HS-5 (cell line): Measurements from ENCODE around the gene PLEKHM3.
A peak's percentile ranks its signal among the peaks of the same experiment; 100 is the strongest.

Experiments
- DNase-seq: peaks from one replicate; pipeline ENCODE4 v3.0.0-alpha.2; 2012; ENCODE audit warnings: low read depth

Gene PLEKHM3

DNA sequence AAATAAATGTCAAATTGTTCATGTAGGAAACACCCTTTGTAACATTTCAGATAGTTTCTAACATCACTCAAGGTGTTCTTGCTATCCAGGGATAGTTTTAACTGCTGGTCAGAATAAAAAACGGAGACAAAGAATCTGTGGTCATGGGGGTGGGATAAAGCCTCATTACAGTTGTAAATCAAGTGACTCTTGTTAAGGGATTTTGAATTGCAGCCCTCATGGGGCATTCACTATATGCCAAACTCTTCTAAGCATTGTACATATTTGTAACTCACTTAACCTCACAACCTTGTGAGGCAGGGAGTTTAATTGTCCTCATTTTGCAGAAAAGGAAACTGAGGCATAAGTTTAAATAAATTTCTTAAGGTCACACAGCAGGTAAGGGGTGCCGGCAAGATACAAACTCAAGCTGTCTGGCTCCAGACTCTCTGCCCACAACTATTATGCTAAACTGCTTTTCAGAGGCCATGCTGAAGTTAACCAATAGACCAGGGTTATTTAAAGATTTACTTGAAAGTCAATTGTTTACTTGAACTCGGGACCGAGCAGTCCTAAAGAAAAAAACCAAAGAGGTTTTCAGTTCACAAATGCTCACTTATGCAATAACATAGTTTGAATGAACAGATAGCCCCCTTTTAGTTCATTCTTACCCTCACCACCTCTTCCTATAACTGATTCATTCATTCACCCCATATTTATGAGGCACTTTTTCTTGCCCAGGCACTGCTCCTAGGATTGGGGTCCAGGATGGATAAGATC, 134.1 kb downstream of the PLEKHM3 start:
- no peak for DNase-seq

DNA sequence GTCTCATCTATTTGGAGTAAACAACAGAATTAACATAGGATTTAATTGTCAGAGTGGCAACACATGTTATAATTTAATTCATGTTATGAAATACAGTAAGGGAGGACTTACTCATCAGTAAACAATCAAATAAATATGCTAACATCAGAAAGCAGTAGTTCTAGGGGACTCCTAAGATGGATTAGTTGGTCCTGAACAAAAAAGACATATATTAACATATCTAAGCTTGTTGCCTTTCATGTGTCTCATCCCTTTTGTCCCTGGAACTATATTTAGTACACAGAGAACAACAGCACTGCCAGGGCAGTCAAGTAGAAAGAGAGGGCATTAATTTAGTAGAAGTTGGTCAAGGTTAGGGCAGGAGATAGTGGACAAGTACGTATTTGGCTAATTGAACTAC, 137.8 kb downstream of the PLEKHM3 start:
- DNase-seq, result no peak

DNA sequence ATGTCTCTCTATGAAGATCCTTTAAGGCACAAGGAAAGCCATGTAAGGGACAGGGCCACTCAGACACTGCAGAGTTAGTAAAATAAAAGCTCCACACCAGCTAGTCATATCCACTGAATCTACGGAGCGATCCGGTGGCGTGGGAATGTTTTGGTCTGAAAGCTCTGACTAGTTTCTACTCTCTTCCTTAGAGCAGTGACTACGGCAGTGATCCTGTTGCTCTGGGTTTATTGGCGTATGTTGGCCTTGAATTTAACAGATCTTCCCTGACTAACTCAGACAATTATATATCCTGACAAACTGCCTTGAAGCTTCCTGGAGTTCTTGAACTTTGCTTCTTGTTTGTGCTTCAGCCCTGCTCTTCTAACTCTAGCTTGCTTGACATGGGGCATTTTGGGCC, 140.3 kb downstream of the PLEKHM3 start:
- DNase-seq, result no peak

DNA sequence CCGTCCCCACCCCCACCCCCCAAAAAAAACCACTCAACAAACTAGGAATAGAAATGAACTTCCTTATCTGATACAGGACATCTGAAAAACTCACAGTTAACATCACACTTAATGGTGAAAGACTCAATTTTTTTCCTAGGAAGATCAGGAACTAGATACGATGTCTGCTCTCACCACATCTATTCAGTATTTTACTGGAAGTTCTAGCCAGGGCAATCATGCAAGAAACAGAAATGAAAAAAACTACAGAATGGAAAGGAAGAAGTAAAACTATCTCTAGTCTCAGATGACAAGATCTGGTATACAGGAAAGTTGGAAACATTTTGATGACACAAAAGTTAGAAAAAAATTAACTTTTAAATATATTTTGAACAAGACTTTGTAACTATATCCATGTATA, 141.2 kb downstream of the PLEKHM3 start:
- no peak for DNase-seq

GRCh38 chr2:207883002-207883780, 142.1 kb downstream of the PLEKHM3 start:
- DNase-seq, result no peak

DNA sequence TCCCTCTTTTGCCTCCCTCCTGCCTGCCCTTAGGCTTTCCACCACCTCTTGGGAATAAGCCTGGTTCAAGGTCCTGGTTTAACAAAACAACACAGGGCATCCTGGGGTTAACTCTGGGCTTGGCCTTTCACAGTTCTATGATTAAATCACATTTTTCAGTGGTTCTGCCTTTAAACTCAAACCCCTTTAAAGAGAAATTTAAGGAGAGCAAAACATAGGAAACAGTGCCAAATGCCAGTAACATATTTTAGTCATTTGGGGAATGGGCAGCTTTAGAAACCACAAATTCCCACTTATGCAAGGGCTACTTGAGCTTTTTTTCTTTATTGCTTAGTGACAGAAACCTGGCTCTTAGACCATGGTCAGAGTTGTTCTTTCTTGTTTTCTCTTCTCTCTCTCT, 143.4 kb downstream of the PLEKHM3 start:
- no peak for DNase-seq

DNA sequence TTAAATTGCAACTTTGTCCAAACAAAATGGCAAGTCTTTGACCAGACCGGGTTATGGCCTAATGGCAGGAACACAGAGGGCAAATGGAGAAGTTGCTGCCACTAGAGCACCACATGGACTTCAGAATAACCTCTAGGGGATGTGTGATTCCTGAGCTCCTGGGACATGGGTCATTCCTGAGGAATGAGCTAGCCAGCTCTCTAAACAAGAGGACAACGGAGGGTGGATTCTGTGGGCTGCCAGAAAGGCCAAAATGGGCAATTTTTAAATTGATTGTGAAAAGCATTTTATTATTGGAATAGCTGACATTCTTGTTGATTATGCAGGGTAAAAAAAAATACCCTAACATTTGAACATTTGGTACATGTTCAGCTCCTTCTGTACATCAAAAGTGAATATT, 145.8 kb downstream of the PLEKHM3 start:
- DNase-seq, result peak; percentile 19

DNA sequence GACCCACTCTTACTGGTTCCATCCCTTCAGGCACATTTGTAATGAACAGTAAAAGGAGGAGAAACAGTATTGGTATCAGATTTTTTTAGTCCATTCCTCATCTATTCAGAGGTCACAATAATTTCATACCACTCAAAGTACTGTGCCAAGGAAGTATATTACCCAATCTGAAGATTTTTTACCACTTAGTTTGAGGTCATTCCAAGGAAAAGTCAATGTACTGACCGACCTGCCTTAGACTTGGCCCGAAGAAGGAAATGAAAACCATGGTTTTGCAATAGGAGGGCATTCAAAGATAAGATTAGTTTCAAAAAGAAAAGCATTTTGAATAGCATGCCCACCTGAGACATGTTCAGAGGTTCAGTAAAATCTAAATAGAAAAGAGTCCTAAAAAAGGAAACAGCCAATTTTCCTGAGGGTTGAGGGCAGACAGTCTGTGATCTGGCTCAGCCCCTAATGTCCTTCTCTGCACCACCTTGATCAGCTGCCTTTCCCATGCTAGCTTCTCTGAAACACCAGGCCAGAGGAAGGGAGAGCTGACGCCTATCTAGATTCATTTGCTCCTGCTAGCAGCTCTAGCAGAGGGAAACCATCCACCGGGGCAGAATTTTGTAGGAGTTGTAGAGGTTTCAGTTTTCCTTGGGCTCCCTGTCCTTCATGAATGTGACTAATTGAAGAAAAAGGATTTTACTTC, 148.3 kb downstream of the PLEKHM3 start:
- DNase-seq, result no peak

DNA sequence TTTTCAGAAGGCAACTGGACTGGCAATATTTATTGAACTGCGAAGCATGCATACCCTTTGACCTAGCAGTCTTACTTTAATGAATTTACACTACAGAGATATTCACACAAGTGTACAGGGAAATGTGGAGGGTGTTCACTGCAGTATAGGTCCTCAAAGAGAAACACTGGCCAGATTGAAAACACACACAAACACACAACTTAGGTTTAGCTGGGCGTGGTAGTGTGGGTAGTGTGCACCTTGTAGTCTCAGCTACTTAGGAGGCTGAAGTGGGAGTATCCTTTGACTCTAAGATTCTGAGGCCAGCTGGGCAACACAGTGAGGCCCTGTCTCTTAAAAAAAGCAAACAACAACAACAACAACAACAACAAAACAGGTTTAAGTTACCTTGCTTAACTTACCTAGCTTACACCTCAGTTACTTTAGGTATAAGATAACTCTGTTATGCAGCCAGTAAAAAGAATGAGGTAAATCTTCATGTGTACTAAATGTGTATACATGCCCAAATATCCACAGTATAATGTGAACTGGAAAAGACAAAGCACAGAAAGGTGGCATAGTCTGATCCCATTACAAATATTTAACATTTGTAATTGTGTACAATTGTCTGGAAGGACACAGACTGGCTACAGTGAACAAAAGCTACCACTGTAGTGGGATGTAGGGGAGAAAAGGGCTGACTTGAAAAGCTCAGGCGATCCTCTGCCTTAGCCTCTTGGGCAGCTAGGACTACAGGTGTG, 149.7 kb downstream of the PLEKHM3 start:
- DNase-seq, result no peak

DNA sequence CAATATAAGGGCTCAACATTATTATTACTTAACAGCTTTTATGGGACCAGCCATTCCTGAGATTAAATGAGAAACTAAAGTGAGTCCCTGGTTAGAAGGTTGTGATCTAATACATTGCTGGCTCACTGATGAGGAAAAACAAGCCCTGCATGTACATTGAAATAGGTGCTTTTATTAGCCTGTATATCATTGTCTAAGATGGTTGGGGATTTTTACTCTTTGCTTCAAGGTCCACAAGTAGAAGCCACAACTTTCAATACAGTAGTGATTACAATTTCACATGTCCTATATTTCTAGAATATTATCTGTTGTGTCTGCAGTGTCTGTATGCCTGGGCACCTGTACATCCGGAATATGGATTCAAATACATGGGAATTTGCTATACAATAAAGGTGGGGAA, 151.5 kb downstream of the PLEKHM3 start:
- no peak for DNase-seq

- DNase-seq, result no peak
Observed at GRCh38 chr2:207871911-207872310, 153.4 kb downstream of the PLEKHM3 start.

DNA sequence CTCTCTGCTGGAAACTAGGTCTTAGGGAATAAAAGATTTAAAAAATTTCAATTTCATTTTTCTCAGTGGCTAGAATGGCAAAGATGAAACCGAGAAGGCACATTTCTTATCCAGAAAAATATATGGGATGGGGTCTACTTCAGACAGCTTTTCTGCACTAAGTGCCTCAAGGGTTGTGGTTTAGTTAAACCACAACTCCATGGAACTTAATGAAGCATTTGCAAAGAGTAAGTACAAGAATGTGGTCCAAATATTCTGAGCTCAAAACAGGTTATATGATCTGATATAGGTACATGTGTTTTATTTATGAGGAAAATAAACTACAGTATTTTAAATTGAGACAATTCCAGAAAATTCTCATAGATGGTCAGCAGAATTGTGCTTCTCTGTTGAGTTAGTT, 153.8 kb downstream of the PLEKHM3 start:
- no peak for DNase-seq

- no peak for DNase-seq
Observed at GRCh38 chr2:207870814-207871213, 154.5 kb downstream of the PLEKHM3 start.

GRCh38 chr2:207869784-207870778, 155.2 kb downstream of the PLEKHM3 start:
- DNase-seq, result peak; percentile 49

- no peak for DNase-seq
Observed at GRCh38 chr2:207868855-207869596, 156.3 kb downstream of the PLEKHM3 start.

DNA sequence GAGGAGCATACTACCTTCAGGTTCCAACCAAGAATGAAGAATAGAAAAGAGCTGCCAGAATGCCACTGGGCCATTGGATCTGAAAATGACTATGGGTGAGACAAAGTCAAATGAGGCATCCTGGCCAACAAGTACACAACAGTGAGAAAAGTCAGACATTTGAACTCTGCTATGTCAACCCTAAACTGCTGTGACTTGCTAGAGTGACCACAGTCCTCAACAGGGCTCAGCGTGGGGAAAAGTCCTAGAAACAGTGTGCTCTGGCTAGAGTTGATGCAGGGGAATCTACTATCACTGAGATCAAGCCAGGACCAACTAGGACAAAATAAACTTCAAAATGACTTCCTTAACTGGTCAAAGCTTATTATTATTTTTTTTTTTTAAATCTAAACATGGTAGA, 157.4 kb downstream of the PLEKHM3 start:
- DNase-seq, result no peak

DNA sequence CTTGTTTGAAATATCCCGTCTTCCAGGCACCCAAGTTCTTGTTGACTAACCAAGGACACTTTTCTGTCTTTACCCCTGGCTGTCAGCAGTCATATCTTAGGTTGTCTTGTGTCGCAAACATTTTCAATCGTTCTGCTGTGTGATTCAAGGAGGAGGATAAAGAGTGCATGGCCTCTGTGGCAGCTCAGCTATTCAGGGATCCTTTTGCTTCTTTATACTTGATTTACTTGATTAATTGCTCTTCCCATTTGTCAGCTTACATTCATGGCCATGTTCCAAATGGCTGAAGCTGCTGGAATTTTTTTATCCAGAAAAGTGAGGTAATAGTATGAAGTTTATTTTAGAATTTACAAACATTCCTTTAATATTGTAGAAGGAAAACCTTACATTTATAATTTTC, 158.3 kb downstream of the PLEKHM3 start:
- DNase-seq, result no peak

GRCh38 chr2:207865210-207865609, 160.1 kb downstream of the PLEKHM3 start:
- no peak for DNase-seq

DNA sequence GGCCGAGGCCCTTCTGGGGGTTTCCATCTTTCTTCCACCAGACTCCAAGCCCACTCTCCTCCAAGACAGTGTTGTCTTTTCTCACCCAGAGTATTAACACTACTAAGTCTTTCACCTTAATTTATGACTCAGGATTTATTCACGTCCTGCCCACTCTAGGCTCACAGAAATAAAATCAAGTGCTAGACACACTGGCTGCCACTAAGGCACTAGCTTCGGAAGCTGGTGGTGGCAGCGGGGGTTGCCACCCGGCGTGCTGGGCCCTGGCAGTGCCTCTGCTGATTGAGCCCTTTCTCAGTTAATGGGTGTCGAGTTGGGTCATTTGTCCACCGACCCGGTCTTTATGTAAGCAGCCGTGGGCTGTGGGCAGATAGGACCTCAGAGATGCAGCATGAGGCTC, 162.0 kb downstream of the PLEKHM3 start:
- DNase-seq, result no peak

DNA sequence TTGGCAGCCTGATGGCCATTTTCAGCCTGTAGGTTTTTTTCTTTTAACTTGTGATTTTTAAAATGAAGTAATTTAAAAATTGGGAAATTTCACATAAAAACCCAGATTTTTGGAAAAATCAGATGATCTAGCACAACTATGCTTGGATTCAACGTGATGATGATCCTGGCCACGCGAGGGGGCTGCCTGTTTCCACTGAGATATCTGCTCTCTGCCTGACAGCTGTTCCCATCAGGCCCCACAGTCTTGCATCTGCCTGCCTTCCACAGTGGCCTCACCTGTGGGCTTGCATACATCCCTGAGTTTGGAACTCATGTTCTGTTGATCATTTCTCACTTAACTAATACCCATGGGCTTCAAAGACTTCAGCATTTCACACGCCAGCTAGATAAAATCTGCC, 163.5 kb downstream of the PLEKHM3 start:
- no peak for DNase-seq
